ENCODE results near the gene ADGRA3.

Gene ADGRA3, protein sequence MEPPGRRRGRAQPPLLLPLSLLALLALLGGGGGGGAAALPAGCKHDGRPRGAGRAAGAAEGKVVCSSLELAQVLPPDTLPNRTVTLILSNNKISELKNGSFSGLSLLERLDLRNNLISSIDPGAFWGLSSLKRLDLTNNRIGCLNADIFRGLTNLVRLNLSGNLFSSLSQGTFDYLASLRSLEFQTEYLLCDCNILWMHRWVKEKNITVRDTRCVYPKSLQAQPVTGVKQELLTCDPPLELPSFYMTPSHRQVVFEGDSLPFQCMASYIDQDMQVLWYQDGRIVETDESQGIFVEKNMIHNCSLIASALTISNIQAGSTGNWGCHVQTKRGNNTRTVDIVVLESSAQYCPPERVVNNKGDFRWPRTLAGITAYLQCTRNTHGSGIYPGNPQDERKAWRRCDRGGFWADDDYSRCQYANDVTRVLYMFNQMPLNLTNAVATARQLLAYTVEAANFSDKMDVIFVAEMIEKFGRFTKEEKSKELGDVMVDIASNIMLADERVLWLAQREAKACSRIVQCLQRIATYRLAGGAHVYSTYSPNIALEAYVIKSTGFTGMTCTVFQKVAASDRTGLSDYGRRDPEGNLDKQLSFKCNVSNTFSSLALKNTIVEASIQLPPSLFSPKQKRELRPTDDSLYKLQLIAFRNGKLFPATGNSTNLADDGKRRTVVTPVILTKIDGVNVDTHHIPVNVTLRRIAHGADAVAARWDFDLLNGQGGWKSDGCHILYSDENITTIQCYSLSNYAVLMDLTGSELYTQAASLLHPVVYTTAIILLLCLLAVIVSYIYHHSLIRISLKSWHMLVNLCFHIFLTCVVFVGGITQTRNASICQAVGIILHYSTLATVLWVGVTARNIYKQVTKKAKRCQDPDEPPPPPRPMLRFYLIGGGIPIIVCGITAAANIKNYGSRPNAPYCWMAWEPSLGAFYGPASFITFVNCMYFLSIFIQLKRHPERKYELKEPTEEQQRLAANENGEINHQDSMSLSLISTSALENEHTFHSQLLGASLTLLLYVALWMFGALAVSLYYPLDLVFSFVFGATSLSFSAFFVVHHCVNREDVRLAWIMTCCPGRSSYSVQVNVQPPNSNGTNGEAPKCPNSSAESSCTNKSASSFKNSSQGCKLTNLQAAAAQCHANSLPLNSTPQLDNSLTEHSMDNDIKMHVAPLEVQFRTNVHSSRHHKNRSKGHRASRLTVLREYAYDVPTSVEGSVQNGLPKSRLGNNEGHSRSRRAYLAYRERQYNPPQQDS (N-terminal part only)

DNA sequence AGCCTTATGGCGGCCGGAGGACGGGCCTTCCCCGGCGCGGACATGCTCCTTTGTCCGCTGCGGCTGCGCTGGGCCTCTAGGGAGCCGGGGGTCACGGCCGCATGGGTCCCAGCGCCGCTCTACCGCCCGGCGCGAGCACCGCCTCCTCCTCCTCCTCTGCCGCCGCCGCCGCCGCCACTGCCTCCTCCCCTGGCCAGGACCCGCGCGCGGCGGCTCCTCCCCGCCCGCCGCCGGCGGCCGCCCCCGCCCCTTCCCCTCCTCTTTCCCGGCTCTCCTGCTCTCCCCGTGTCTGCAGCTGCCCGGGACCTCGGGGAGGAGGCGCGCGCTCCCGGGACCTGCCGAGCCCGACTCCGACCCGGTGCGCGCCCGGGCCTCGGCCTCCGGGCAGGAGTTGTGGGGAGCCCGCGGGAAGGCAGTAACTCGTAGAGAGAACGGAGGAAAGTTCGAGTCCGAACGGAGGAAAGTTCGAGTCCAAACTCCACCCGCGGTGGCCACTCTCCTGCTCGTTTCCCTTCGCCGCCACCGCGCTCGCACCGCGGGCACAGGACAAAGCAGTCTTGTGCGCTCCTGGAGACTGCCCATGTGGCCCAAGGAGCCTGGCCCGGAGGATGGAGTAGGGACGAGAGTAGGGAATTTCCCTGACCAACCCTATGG lies at the start of gene ADGRA3:
Gene ADGRA3, minus strand, starts transcription at position 179 of the 654 bp plus-strand sequence. CDS start 282 bp downstream, outside the sequence.
- no peak for TF ChIP-seq CTCF (IDR thresholded peaks at IDR 0.05; ENCODE audit: low read depth, low read length)
- no peaks in the 10 kb centered on the region for H3K9me3 ChIP-seq (ENCODE audit: severe bottlenecking)
- DNase-seq: peak; percentile 93
- peaks cover 9% of the 10 kb centered on the region for H3K36me3 ChIP-seq
- H3K4me3 ChIP-seq (ENCODE audit: low read depth, low read length): peak within 1 kb of the TSS; percentile 83
- H3K27ac ChIP-seq: peak within 1 kb of the TSS; percentile 90
- no peaks in the 10 kb centered on the region for H3K27me3 ChIP-seq (ENCODE audit: insufficient read depth, low read depth, severe bottlenecking)

GRCh38 chr4:22556495-22556894 lies 40.6 kb upstream of the ADGRA3 start:
- TF ChIP-seq CTCF (IDR thresholded peaks at IDR 0.05; ENCODE audit: low read depth, low read length): no peak
- no peaks in the 10 kb centered on the region for H3K9me3 ChIP-seq (ENCODE audit: severe bottlenecking)
- H3K27me3 ChIP-seq (ENCODE audit: insufficient read depth, low read depth, severe bottlenecking): no peaks in the 10 kb centered on the region
- no peaks in the 10 kb centered on the region for H3K36me3 ChIP-seq
- H3K27ac ChIP-seq: no peak overlapping the region
- DNase-seq: no peak
- H3K4me3 ChIP-seq (ENCODE audit: low read depth, low read length): no peak overlapping the region

- no peak for TF ChIP-seq CTCF (IDR thresholded peaks at IDR 0.05; ENCODE audit: low read depth, low read length)
- no peak overlapping the region for H3K27ac ChIP-seq
- H3K36me3 ChIP-seq: no peaks in the 10 kb centered on the region
- DNase-seq: no peak
- H3K4me3 ChIP-seq (ENCODE audit: low read depth, low read length): no peak overlapping the region
- H3K27me3 ChIP-seq (ENCODE audit: insufficient read depth, low read depth, severe bottlenecking): no peaks in the 10 kb centered on the region
- no peaks in the 10 kb centered on the region for H3K9me3 ChIP-seq (ENCODE audit: severe bottlenecking)
Observed at GRCh38 chr4:22554670-22555069, 38.8 kb upstream of the ADGRA3 start.

DNA sequence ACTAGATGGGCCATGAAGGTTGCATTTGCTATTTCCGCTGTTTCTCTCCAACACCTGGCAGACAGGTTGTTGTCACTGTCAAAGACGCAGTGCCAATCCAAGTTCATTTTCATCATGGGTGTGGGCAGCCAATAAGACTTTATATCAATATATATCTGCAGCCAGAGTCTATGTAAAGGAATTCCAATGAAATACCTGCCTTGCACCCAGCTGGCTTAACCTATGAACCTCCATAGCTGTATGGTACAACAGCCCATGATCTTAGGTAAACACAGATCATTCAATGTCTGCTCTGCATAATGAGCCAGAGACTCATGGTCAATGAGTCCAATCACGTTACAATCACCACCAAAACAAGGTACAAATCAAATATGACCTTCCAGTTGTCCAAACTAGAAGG lies 37.7 kb upstream of the ADGRA3 start:
- TF ChIP-seq CTCF (IDR thresholded peaks at IDR 0.05; ENCODE audit: low read depth, low read length): no peak
- H3K9me3 ChIP-seq (ENCODE audit: severe bottlenecking): no peaks in the 10 kb centered on the region
- no peaks in the 10 kb centered on the region for H3K36me3 ChIP-seq
- H3K27me3 ChIP-seq (ENCODE audit: insufficient read depth, low read depth, severe bottlenecking): no peaks in the 10 kb centered on the region
- H3K27ac ChIP-seq: no peak overlapping the region
- no peak for DNase-seq
- no peak overlapping the region for H3K4me3 ChIP-seq (ENCODE audit: low read depth, low read length)

DNA sequence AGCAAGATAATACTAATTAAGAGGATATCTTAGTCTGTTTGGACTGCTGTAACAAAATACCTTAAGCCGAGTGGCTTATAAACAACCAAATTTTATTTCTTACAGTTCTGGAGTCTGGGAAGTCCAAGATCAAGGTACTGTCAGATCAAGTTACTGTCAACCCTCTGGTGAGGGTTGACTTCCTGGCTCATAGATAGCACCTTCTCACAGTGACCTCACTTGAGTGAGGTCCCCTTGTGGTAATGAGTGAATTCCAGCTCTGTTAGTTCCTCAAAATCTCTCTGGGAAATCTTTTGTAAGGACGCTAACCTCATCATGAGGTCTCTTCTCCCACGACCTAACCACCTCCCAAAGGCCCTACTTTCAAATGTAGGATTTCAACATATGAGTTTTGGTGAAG lies 36.9 kb upstream of the ADGRA3 start:
- Histone ChIP-seq H3K4me3 (ENCODE audit: low read depth, low read length) (no peak overlapping the region), H3K9me3 (ENCODE audit: severe bottlenecking) (no peaks in the 10 kb centered on the region), H3K27me3 (ENCODE audit: insufficient read depth, low read depth, severe bottlenecking) (no peaks in the 10 kb centered on the region), H3K27ac (no peak overlapping the region), H3K36me3 (no peaks in the 10 kb centered on the region)
- DNase-seq: no peak
- TF ChIP-seq CTCF (IDR thresholded peaks at IDR 0.05; ENCODE audit: low read depth, low read length): no peak
